ENCODE data around the gene SULT1A4.
"Not testable (repeated sequence)": the region's sequence is repeated elsewhere in the genome, so short reads cannot be mapped to it uniquely, and the experiment has no call there.

SULT1A4 gene

GRCh38 chr16:29482276-29482675 lies 22.6 kb downstream of the SULT1A4 start:
- not testable (repeated sequence) for H3K27me3 ChIP-seq (replicated peaks; ENCODE audit: control insufficient read depth, insufficient read depth, low read length); DNase-seq (ENCODE audit: extremely low read depth, insufficient read length); H3K4me3 ChIP-seq (replicated peaks; ENCODE audit: low read depth, low read length); H3K36me3 ChIP-seq (ENCODE audit: control insufficient read depth, insufficient read depth, low read length)

DNA sequence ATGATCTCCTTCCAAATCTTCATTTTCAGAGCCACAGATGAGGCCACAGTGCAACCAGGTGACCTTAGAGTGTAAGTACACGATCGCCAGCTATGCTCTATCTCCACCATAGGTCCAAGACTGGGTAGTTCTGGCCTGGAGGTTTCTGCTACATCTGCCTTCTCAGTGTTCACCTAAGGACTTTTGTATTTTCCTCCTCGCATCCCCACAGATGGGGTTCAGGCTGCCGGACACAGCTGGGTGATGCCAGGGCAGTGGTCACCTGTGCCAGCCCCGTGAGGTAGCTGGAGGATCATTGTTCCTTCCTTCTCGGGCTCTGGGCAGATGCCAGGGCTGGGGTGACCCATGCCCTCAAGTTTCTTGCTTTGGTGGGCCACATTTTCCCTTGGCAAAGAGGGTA lies 46.6 kb downstream of the SULT1A4 start, which contains the start of gene NPIPB12:
Gene NPIPB12 (minus strand): TSS at position 101 of the 400 bp plus-strand sequence.
- not testable (repeated sequence) for H3K36me3 ChIP-seq (ENCODE audit: control insufficient read depth, insufficient read depth, low read length); DNase-seq (ENCODE audit: extremely low read depth, insufficient read length); H3K4me3 ChIP-seq (replicated peaks; ENCODE audit: low read depth, low read length); H3K27me3 ChIP-seq (replicated peaks; ENCODE audit: control insufficient read depth, insufficient read depth, low read length)
